H1 (cell line): Measurements from ENCODE around the gene MAN2A1. TPM values are rescaled to one million over a fixed set of nuclear protein-coding genes. Genes with fewer than 3 reads are reported as not detected.

ENCODE experiments used
- CBX5 ChIP-seq: fragments of 300-800, 300-1000 bp; sonication (generic); IDR thresholded peaks from 2 replicates; pipeline ENCODE4 v1.7.1; 2016; ENCODE audit warnings: antibody characterized with exemption, low read length, low read depth
- CHD7 ChIP-seq: fragments of 300-600 bp; sonication (generic); IDR thresholded peaks from 2 replicates; pipeline ENCODE4 v1.7.1; 2012; ENCODE audit warnings: low read length, moderate library complexity, mild to moderate bottlenecking, inconsistent platforms; ENCODE audit not compliant: insufficient replicate concordance
- JUND ChIP-seq: IDR thresholded peaks from 2 replicates; pipeline ENCODE4 v1.6.1; 2011; ENCODE audit warnings: mild to moderate bottlenecking, improper control_type of control experiment, low read length
- PHF8 ChIP-seq: fragments of 200-600 bp; sonication (generic); conservative IDR thresholded peaks from 2 replicates; pipeline ENCODE4 v1.7.1; 2012; ENCODE audit warnings: low read depth, mild to moderate bottlenecking, inconsistent platforms, low read length, moderate library complexity
- RAD21 ChIP-seq, 2 experiments: IDR thresholded peaks in 1 of 2; conservative IDR thresholded peaks in 1 of 2; 2 replicates each; pipeline ENCODE4 v1.6.1; 2011; ENCODE audit warnings: low read depth in 2 of 2, low read length in 2 of 2, improper control_type of control experiment in 1 of 2, inconsistent platforms in 1 of 2, mild to moderate bottlenecking in 1 of 2, moderate library complexity in 1 of 2
- RFX5 ChIP-seq: IDR thresholded peaks from 2 replicates; pipeline ENCODE4 v1.6.1; 2011; ENCODE audit warnings: low read depth, low read length, improper control_type of control experiment, borderline replicate concordance
- SP4 ChIP-seq: IDR thresholded peaks from 2 replicates; pipeline ENCODE4 v1.6.1; 2012; ENCODE audit warnings: low read length, inconsistent platforms
- polyA plus RNA-seq, 7 experiments: library from polyadenylated mRNA; depleted of rRNA in 3 of 7; stranded (reverse) in 5 of 7; unstranded in 2 of 7; fragments of >200 nt in 5 of 7; fragments of 200-250 nt in 2 of 7; gene quantifications; 1 replicate in 5 of 7; 2 replicates in 1 of 7; 4 replicates in 1 of 7; pipeline versions ENCODE4 v1.2.1 to v1.2.3, GENCODE V29; 2011 to 2013; ENCODE audit warnings: missing spikeins in 2 of 7, mixed read lengths in 2 of 7
- total RNA-seq: library from RNA; stranded (reverse); fragmentation: NEBNext Ultra II Directional; extraction: Animal tissue kit (Norgen Biotek cat#: 25700); gene quantifications from 2 replicates; pipeline ENCODE4 v1.2.1, GENCODE V29; 2021

Gene MAN2A1
- total and polyA plus RNA-seq, 2 of the 8 experiments (the other 6 are each of a cell fraction or from before 2014, with no cell fraction given), result 29.1 to 102 TPM

GRCh38 chr5:109866051-109866450, 176.3 kb downstream of the MAN2A1 start (continued):
- no peak for TF ChIP-seq CHD7
- no peak for TF ChIP-seq CBX5
- no peak for TF ChIP-seq PHF8
- TF ChIP-seq JUND, result no peak
- no peak for TF ChIP-seq SP4
- TF ChIP-seq RAD21 (IDR thresholded peaks at IDR 0.05 in 1 of 2, conservative IDR thresholded peaks at IDR 0.05 in 1 of 2; ENCODE audit: low read depth in 2 of 2, low read length in 2 of 2), result no peak
- no peak for TF ChIP-seq RFX5
